Stomach smooth muscle (tissue), 2 donors: ENCODE results near the gene DACH1.

Experiments
- H3K27ac ChIP-seq: one replicate; pipeline ENCODE4 v1.7.0; 2013; ENCODE audit warnings: mild to moderate bottlenecking, low read length, inconsistent platforms
- H3K27me3 ChIP-seq, 2 donors: one replicate each; pipeline ENCODE4 v1.7.0; 2013; ENCODE audit warnings: low read length in 2 of 2; ENCODE audit not compliant: insufficient read depth in 2 of 2, control insufficient read depth in 1 of 2
- H3K36me3 ChIP-seq, 2 donors: one replicate each; pipeline ENCODE4 v1.7.0; 2013; ENCODE audit warnings: low read length in 2 of 2; ENCODE audit not compliant: control insufficient read depth in 2 of 2, insufficient read depth in 2 of 2
- H3K4me1 ChIP-seq: one replicate; pipeline ENCODE4 v1.7.0; 2013; ENCODE audit warnings: low read length; ENCODE audit not compliant: control insufficient read depth, insufficient read depth
- H3K4me3 ChIP-seq, 2 donors: one replicate each; pipeline ENCODE4 v1.7.0; 2013; ENCODE audit warnings: low read length in 2 of 2
- H3K9ac ChIP-seq, 2 donors: one replicate each; pipeline ENCODE4 v1.7.0; 2013; ENCODE audit warnings: low read length in 2 of 2, mild to moderate bottlenecking in 1 of 2
- H3K9me3 ChIP-seq, 2 donors: one replicate each; pipeline ENCODE4 v1.7.0; 2013; ENCODE audit warnings: low read length in 2 of 2; ENCODE audit not compliant: control insufficient read depth in 2 of 2
- donor health status: healthy.
- donor health status: Pancreatic carcinoma.

The DACH1 gene

DNA sequence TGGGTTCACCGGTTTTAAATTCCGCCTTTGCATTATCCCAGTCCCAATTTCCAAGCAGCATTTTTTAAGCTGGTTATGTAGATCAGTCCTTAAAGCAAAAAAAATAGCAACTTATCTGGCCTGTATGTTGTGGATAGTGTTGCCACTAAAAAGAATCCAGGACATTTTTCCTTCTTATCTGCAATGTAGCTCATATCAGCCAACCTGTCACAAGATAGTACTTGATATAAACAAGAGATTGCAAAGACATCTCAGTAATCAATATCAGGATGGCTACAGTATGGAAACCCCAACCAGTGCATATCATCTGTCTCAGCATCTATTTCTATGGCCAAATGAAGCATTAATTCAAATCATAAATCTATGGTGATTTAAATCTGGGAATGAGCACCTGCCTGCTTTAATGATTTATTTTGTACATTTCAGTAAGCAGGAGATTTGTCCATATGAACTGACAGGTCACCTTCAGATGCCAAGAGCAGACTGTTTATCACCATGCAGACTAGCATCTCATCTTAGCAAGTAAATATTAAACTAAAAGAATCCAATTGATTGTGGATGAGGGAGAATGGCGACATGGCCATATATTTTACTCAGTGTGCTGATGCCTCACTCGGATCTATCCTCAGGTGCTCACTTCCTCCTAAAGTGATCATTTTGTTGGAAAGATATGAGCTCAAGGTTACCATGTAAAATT is 240.4 kb downstream of the DACH1 start:
- no peaks in the 10 kb centered on the region for H3K27me3 ChIP-seq
- no peak overlapping the region for H3K9ac ChIP-seq
- H3K27ac ChIP-seq, result no peak overlapping the region
- H3K36me3 ChIP-seq, result no peaks in the 10 kb centered on the region
- no peaks in the 10 kb centered on the region for H3K4me1 ChIP-seq
- no peaks in the 10 kb centered on the region for H3K9me3 ChIP-seq
- H3K4me3 ChIP-seq, result no peak overlapping the region

DNA sequence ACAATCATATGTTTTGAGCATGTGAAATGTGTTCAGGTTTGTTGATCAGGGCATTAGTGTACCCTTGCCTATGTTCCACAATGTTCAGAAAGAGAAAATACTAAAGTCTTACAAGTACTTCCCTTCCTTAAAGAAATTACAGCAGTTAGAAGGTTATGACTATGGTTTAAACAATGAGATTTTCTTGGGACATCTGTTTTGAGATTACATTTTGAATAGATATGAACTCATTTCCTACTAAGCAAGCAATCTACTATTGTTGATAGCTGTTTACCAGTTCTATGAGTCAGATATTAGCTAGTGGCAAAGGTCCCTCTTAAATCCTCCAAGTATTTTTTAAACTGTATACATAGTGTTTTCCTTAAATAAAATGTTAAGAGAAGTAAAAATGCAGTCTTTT is 241.3 kb downstream of the DACH1 start:
- Histone ChIP-seq H3K27me3 (no peaks in the 10 kb centered on the region), H3K27ac (no peak overlapping the region), H3K4me3 (no peak overlapping the region), H3K9ac (no peak overlapping the region), H3K9me3 (no peaks in the 10 kb centered on the region), H3K36me3 (no peaks in the 10 kb centered on the region), H3K4me1 (no peaks in the 10 kb centered on the region)

DNA sequence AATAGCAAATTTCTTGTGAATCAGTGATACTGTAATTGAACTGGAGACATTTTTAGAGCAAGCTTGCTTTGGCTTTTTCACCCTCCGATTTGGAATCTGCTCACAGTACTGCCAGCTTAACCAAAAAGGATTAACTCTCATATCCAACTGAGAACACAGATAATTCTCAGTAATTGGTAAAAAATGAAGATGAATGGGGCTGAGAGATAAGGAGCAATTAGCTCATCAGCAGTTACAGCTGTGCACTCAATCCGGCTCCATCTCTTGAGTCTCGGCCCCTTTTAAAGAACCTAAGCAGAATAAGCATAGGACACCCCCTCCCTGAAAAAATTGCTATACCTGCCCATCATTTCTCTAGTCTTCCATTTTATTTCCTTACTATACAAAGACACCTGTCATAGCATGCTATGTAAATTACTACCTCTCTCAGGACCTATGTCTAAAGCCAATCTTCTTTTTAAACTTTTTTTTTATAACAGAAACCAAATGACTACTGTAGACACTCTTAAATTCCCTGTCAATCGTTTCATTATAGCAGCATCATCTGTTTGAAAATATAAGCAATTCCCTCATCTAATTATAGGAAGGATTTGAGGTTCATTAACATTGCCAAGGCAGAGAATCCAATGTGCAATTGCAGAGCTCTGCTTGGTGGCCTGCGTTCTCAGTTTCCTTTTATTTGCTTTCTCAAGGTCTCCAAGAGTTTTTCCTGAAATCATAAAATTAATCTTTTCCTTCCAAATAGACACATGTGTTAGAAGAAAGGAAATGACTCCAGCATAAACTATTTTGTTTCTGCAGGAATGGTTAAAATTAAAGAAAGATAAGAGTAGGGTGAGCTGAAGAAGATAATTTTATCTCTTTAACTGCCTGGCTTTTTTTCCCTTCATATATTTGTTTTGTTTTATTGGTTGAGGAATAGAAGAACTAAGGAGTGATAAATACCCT is 242.1 kb downstream of the DACH1 start:
- no peaks in the 10 kb centered on the region for H3K9me3 ChIP-seq
- H3K4me1 ChIP-seq, result no peaks in the 10 kb centered on the region
- no peak overlapping the region for H3K9ac ChIP-seq
- no peaks in the 10 kb centered on the region for H3K36me3 ChIP-seq
- no peak overlapping the region for H3K27ac ChIP-seq
- H3K4me3 ChIP-seq, result no peak overlapping the region
- no peaks in the 10 kb centered on the region for H3K27me3 ChIP-seq

DNA sequence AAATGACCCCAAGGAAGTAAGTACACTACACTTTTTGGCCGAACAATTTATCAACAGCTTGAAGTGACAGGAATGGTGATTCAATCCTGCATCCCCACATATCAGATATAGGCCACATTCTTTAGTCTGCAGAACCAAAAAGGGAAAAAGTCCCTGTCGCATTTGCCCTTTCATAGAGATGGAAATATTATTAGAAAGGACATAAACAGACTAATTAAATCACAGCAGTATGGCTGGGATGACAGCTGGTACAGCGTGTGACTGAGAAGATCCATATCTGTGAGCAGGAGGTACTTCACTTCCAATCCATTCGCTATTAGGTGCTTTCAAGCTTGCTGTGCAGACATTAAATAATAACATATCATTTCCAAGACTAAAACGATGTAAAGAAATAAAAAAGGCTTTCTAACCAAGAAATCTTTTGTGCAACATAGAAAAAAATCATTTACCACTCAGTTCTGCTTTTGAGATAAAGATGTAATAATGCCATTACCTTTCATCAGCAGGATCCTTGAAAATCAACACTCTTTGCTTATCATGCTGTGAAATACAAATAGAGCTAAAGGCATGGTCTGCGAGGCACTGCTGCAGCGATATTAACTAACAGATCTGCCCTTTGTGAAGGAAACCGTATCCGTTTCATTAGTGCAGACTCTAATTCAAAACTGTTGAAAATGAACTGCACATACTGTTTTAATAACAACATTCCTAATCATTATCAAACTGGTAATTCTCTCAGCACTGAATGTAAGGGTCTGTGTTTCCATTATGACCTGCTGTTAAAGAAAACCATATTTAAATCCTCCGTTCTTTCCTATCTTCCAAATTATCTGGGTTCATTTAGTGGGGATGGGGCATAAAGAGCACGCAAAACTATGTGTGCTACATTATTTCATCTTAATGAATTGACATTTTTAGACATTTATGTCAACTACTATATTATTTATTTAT is 245.6 kb downstream of the DACH1 start:
- Histone ChIP-seq H3K27me3 (no peaks in the 10 kb centered on the region), H3K4me3 (no peak overlapping the region), H3K9me3 (no peaks in the 10 kb centered on the region), H3K4me1 (no peaks in the 10 kb centered on the region), H3K9ac (no peak overlapping the region), H3K36me3 (no peaks in the 10 kb centered on the region), H3K27ac (no peak overlapping the region)

DNA sequence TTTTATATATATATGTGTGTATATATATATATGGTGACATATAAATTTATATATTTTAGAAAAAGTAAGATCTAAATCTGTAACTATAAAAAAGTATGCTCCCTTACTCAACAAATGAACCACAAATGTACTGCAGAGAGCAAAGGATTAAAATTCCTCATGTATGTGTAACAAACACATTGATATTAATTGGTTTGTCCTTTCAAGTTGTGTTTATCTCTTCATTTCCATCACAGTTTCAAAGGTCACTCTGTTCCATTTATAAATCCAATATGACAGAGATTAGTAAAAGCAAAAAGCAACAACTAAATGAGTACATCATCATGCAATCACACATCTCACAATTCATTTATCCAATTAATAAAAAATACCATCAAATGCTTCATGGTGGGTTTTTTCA is 247.9 kb downstream of the DACH1 start:
- Histone ChIP-seq H3K9me3 (no peaks in the 10 kb centered on the region), H3K36me3 (no peaks in the 10 kb centered on the region), H3K9ac (no peak overlapping the region), H3K4me1 (no peaks in the 10 kb centered on the region), H3K27me3 (no peaks in the 10 kb centered on the region), H3K4me3 (no peak overlapping the region), H3K27ac (no peak overlapping the region)

DNA sequence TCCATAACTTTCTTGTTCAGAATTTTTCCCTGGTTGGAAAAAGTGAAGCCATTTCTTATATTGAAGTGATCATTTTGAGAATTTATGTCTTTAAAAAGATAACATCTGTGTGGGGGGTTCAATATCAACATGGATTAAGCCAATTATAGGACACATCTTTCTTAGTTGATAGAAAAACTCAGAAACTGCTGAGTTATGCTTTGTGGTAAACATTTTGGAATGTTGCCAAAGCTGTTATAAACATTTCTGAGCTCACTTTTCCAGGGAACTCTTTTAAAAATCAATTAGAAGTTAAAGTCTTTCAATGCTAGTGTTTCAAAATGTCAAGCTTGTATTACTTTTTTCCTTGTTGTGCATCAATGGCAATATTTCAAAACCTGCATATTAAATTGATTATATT is 248.8 kb downstream of the DACH1 start:
- no peaks in the 10 kb centered on the region for H3K27me3 ChIP-seq
- no peak overlapping the region for H3K4me3 ChIP-seq
- H3K9ac ChIP-seq, result no peak overlapping the region
- H3K9me3 ChIP-seq, result no peaks in the 10 kb centered on the region
- no peak overlapping the region for H3K27ac ChIP-seq
- no peaks in the 10 kb centered on the region for H3K36me3 ChIP-seq
- H3K4me1 ChIP-seq, result no peaks in the 10 kb centered on the region

DNA sequence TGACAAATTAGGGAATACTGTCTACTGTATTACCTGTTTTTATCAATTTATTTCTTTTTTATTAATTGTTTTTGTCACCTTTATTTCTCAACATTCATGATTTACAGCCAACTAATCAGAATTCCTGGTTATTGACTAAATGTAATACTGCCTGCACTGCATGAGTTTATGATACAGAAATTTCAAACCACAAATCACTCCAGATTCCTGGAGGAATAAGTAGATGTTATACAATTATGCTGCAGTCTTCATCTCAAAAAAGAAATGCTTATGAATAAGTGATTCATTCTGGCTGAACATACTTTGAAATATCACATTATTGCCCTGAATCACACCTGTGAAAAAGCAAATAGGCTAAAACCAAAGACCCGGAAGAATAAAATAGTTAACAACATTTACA is 249.7 kb downstream of the DACH1 start:
- no peak overlapping the region for H3K4me3 ChIP-seq
- no peak overlapping the region for H3K9ac ChIP-seq
- H3K4me1 ChIP-seq, result no peaks in the 10 kb centered on the region
- no peaks in the 10 kb centered on the region for H3K9me3 ChIP-seq
- H3K36me3 ChIP-seq, result no peaks in the 10 kb centered on the region
- no peak overlapping the region for H3K27ac ChIP-seq
- H3K27me3 ChIP-seq, result no peaks in the 10 kb centered on the region

DNA sequence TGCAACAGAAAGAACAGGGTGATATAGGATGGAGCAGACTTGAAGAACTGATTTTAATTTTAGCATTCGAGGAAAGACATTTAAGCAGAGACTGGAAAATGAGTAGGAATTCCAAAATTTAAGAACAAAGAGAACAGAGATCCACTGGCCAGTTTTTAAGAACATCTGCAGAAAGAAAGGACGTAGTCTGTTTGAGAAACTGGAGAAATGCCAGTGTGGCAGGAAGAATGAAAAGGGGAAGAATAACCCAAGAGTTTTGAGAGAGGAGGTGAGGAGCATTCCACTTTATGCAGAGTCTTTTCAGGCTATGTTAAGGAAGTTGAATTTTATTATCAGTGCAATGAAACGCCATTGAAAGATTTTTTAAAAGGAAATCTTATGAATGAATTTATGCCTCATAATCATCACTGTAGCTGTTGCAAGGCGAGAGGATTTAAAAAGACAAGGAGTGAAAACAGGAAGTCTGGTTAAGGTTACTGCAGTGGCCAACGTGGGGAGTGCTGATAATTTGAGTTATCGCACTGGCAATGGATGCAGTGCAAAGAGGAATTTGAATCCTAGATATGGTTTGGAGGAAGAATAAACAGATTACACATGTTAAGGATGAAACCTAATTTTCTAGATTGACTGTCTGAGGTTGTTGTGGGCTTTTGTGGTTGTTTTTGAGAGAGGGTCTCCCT is 253.8 kb downstream of the DACH1 start:
- Histone ChIP-seq H3K27me3 (no peaks in the 10 kb centered on the region), H3K9ac (no peak overlapping the region), H3K4me3 (no peak overlapping the region), H3K36me3 (no peaks in the 10 kb centered on the region), H3K27ac (no peak overlapping the region), H3K9me3 (no peaks in the 10 kb centered on the region), H3K4me1 (no peaks in the 10 kb centered on the region)

DNA sequence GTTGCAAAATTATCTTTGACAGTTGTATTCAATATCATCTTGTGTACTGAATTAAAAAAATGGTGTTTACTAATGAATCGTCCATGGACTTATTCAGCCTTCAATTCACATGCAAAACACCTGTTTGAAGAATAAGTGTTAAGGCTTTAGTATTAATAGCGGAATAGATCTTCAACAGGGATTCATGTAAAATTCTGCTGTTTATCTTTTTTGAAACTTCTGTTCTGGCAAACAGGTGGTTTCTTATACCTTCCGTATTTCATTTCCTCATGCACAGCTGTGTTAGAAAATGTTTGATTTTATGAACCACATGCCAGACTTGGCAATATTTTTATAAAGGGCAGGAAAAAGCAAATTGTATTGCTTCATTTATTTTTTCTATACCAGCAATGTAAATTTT is 255.7 kb downstream of the DACH1 start:
- H3K27me3 ChIP-seq, result no peaks in the 10 kb centered on the region
- H3K36me3 ChIP-seq, result no peaks in the 10 kb centered on the region
- H3K9ac ChIP-seq, result no peak overlapping the region
- no peaks in the 10 kb centered on the region for H3K9me3 ChIP-seq
- H3K27ac ChIP-seq, result no peak overlapping the region
- H3K4me1 ChIP-seq, result no peaks in the 10 kb centered on the region
- no peak overlapping the region for H3K4me3 ChIP-seq

DNA sequence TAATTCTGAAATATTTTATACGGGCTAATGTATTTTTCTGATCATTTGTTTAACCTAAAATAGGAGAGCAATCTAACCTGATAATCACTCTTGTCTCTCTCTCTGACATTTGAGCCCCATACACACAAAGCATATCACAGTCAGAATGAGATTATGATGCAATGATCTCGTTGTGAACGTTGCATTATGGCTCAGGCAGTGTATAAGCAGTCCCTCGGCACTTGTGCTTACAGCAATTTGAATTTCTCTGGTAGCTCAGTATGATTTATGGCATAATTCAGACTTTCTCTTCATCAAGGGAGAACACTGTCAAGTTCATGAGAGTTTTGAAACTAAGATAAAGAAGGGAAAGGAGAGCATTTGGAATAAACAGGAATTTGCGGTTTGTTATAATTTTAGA is 256.1 kb downstream of the DACH1 start:
- Histone ChIP-seq H3K27ac (no peak overlapping the region), H3K4me1 (no peaks in the 10 kb centered on the region), H3K27me3 (no peaks in the 10 kb centered on the region), H3K4me3 (no peak overlapping the region), H3K9me3 (no peaks in the 10 kb centered on the region), H3K9ac (no peak overlapping the region), H3K36me3 (no peaks in the 10 kb centered on the region)
